ENCODE data around the gene ADGRL3.

ADGRL3 gene

GRCh38 chr4:61277785-61278760 lies 77.9 kb downstream of the ADGRL3 start:
- DNase-seq (ENCODE audit: low read depth) = no peak

- DNase-seq (ENCODE audit: low read depth) = no peak
Observed at GRCh38 chr4:61292322-61292721, 92.2 kb downstream of the ADGRL3 start.

- no peak for DNase-seq (ENCODE audit: low read depth)
Observed at GRCh38 chr4:61293707-61294400, 93.7 kb downstream of the ADGRL3 start.

- DNase-seq (ENCODE audit: low read depth) = no peak
Observed at GRCh38 chr4:61294936-61295335, 94.8 kb downstream of the ADGRL3 start.

- no peak for DNase-seq (ENCODE audit: low read depth)
Observed at GRCh38 chr4:61296144-61296543, 96.0 kb downstream of the ADGRL3 start.

- DNase-seq (ENCODE audit: low read depth) = peak; percentile 77
Observed at GRCh38 chr4:61298178-61298740, 98.1 kb downstream of the ADGRL3 start.

GRCh38 chr4:61299316-61299715 lies 99.2 kb downstream of the ADGRL3 start:
- no peak for DNase-seq (ENCODE audit: low read depth)

- no peak for DNase-seq (ENCODE audit: low read depth)
Observed at GRCh38 chr4:61300266-61300844, 100.2 kb downstream of the ADGRL3 start.

- DNase-seq (ENCODE audit: low read depth) = no peak
Observed at GRCh38 chr4:61301271-61301670, 101.1 kb downstream of the ADGRL3 start.

- no peak for DNase-seq (ENCODE audit: low read depth)
Observed at GRCh38 chr4:61308033-61308432, 107.9 kb downstream of the ADGRL3 start.

- peak; percentile 45 for DNase-seq (ENCODE audit: low read depth)
Observed at GRCh38 chr4:61309616-61310015, 109.5 kb downstream of the ADGRL3 start.

- DNase-seq (ENCODE audit: low read depth) = peak; percentile 74
Observed at GRCh38 chr4:61312526-61312925, 112.4 kb downstream of the ADGRL3 start.

- DNase-seq (ENCODE audit: low read depth) = peak; percentile 28
Observed at GRCh38 chr4:61318431-61318830, 118.3 kb downstream of the ADGRL3 start.

GRCh38 chr4:61319156-61319555 lies 119.0 kb downstream of the ADGRL3 start:
- DNase-seq (ENCODE audit: low read depth) = peak; percentile 7

GRCh38 chr4:61320154-61320553 lies 120.0 kb downstream of the ADGRL3 start:
- DNase-seq (ENCODE audit: low read depth) = peak; percentile 32

GRCh38 chr4:61320631-61321030 lies 120.5 kb downstream of the ADGRL3 start:
- DNase-seq (ENCODE audit: low read depth) = peak; percentile 15

GRCh38 chr4:61332693-61333092 lies 132.6 kb downstream of the ADGRL3 start:
- peak; percentile 31 for DNase-seq (ENCODE audit: low read depth)

GRCh38 chr4:61333490-61333889 lies 133.4 kb downstream of the ADGRL3 start:
- no peak for DNase-seq (ENCODE audit: low read depth)

- DNase-seq (ENCODE audit: low read depth) = no peak
Observed at GRCh38 chr4:61335241-61335763, 135.2 kb downstream of the ADGRL3 start.

- DNase-seq (ENCODE audit: low read depth) = no peak
Observed at GRCh38 chr4:61336488-61336887, 136.4 kb downstream of the ADGRL3 start.

GRCh38 chr4:61336916-61337315 lies 136.8 kb downstream of the ADGRL3 start:
- no peak for DNase-seq (ENCODE audit: low read depth)

GRCh38 chr4:61342061-61342460 lies 141.9 kb downstream of the ADGRL3 start:
- DNase-seq (ENCODE audit: low read depth) = no peak

All from amniotic epithelial cell (primary cell).